Fibroblast of pulmonary artery (primary cell): ENCODE data around the gene UBR4.
A peak's percentile ranks its signal among the peaks of the same experiment; 100 is the strongest.

Experiments used
- DNase-seq: peaks from one replicate; pipeline ENCODE4 v3.0.0-alpha.2; 2010; ENCODE audit warnings: low read depth
- H3K4me3 ChIP-seq: replicated peaks from 2 replicates; pipeline ENCODE4 v1.5.1; 2011; ENCODE audit warnings: low read depth, mild to moderate bottlenecking, control low read depth, low read length, moderate library complexity
- CTCF ChIP-seq: IDR thresholded peaks from 2 replicates; pipeline ENCODE4 v1.5.1; 2011; ENCODE audit warnings: mild to moderate bottlenecking, control low read depth, low read length, inconsistent platforms; ENCODE audit errors: missing control alignments

The UBR4 gene

DNA sequence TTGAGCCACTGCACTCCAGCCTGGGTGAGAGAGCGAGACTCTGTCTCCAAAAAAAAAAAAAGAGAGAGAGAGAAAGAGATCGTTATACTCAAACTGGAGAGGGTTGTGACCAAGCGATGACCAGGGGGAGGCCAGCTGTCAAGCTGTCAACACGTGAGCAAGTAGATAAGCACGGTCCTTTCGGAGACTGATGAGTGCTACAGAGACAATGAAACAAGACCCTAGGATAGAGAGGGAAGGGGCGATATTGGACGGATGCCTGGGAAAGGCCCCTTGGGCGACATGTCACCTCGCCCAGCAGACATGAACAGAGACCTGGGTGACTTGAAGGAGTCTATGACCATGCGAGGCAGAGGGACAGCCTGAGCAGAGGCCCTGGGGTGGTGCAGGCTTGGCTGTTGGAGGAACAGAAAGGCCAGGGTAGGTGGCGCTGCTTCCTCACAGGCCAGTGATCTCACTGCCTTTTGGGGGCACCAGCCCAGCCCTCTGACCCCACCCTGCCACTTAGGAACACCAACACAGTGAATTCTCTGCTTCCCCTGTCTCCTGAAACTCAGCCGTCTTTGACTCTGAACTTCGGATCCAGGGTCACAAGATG lies 152.8 kb downstream of the UBR4 start:
- no peak overlapping the region for H3K4me3 ChIP-seq
- DNase-seq, result no peak
- TF ChIP-seq CTCF, result no peak

DNA sequence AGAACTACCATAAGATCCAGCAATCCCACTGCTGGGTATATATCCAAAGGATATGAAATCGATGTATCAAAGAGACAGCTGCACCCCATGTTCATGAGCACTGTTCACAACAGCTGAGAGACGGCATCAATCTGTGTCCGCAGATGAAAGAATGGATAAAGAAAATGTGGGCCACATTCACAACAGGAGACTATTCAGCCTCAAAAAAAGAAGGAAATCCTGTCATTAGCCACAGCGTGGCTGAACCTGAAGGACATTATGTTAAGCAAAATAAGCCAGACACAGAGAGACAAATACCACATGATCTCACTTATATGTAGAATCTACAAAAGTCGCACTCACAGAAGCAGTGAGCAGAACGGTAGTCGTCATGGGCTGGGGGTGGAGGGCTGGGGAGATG lies 154.4 kb downstream of the UBR4 start:
- no peak for TF ChIP-seq CTCF
- no peak for DNase-seq
- no peak overlapping the region for H3K4me3 ChIP-seq

DNA sequence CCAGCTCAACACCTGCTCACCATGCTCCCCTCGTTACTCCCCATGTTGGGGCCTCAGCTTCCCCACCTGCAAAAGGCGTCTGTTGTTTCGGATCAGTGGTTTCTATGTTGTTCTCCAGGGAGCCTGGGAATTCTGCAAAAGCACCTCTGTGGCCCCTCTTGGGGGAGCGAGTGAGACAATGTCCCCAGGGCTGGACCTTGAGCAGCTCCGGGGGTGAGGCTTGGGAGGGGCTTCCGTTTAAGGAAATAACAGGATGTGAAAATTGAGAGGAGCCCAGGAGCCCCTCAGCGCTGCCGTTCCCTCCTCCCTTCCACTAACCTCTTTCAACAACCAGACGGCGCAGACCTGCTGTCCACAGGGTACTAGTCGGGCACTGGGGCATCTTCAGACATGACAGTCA lies 155.1 kb downstream of the UBR4 start:
- DNase-seq, result no peak
- TF ChIP-seq CTCF, result no peak
- no peak overlapping the region for H3K4me3 ChIP-seq

- no peak for DNase-seq
- no peak overlapping the region for H3K4me3 ChIP-seq
- no peak for TF ChIP-seq CTCF
These were observed 155.8 kb downstream of the UBR4 start for GRCh38 chr1:19054216-19054615.

- TF ChIP-seq CTCF, result no peak
- H3K4me3 ChIP-seq, result no peak overlapping the region
- no peak for DNase-seq
These were observed 156.6 kb downstream of the UBR4 start for GRCh38 chr1:19053486-19053885.

GRCh38 chr1:19049798-19050197 lies 160.3 kb downstream of the UBR4 start:
- DNase-seq, result no peak
- no peak for TF ChIP-seq CTCF
- H3K4me3 ChIP-seq, result no peak overlapping the region

DNA sequence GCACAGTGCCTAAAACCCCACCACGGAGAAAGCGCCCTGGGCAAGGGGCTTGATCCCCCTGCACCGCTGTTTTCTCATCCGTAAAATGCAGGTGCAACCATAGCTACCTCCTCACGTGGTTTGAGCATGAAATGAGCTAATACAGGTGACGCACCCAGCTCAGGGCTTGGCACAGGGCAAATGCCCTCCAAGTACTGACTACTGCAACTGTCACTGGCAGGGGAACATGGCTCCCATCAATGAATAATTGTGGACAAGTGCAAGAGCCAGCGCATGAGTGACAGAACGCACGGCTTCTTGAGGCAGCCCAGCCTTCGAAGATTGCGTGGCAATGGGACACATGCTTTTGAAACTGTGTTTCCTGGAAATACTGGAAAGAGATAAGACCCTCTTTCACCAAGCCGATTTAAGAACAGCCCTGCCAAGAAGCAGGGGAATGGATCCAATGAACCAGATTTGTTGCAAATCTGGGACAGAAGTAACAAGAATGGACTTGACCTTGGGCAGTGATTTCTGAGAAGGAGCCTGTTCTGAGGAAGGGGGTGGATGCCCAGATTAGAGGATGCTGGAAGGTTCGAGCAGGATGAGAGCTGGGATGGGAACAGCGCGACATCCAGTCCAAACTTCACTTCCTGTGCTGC lies 160.8 kb downstream of the UBR4 start:
- no peak overlapping the region for H3K4me3 ChIP-seq
- no peak for TF ChIP-seq CTCF
- DNase-seq, result peak; percentile 47
